ENCODE measurements around the gene CRHBP. TPM values are rescaled to one million over a fixed set of nuclear protein-coding genes. Genes with fewer than 3 reads are reported as not detected.
"Not testable (repeated sequence)": the region's sequence is repeated elsewhere in the genome, so short reads cannot be mapped to it uniquely, and the experiment has no call there.

The CRHBP gene
- total and polyA plus RNA-seq, 2 experiments from 2014 or later = not detected

DNA sequence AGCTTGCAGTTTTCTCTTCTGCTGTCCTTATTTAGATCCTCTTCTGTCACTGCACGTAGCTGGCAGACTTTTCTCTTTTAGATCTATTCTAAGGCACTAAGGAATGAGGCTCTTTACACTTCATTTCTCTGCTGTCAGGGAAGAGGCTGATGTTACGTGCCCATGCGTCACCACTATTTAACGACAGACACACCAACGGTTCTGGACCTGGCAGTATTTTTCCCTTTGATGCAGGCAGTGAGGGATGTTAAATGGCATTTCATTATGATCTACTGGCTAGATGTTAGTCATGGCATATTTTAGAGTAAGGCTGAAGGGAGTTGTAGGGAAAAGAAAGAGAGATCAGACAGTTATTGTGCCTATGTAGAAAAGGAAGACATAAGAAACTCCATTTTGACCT, 8.2 kb upstream of the CRHBP start (continued):
- TF ChIP-seq EZH2phosphoT487 (IDR thresholded peaks at IDR 0.05; ENCODE audit: unreplicated experiment) = no peak
- TF ChIP-seq ZNF331 (CRISPR knock-in tag; IDR thresholded peaks at IDR 0.05; ENCODE audit: low read depth) = no peak

DNA sequence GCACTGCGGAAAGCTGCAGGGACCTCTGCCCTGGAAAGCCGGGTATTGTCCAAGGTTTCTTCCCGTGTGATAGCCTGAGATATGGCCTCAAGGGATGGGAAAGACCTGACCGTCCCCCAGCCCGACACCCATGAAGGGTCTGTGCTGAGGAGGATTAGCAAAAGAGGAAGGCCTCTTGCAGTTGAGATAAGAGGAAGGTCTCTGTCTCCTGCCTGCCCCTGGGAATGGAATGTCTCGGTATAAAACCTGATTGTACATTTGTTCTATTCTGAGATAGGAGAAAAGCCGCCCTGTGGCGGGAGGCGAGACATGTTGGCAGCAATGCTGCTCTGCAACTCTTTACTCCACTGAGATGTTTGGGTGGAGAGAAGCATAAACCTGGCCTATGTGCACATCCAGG, 7.6 kb upstream of the CRHBP start:
- H3K4me1 ChIP-seq (ENCODE audit: insufficient read depth); ATAC-seq; H3K27me3 ChIP-seq (ENCODE audit: insufficient read depth); H3K27ac Mint-ChIP-seq; H3K4me1 Mint-ChIP-seq; H3K79me2 ChIP-seq (replicated peaks; ENCODE audit: insufficient read depth); H3K36me3 Mint-ChIP-seq (ENCODE audit: low read depth); H3K4me2 ChIP-seq; H3K4me3 ChIP-seq; H3K9me2 ChIP-seq (ENCODE audit: insufficient read depth); H3F3A ChIP-seq (replicated peaks; ENCODE audit: low read depth); H3K36me3 ChIP-seq (ENCODE audit: insufficient read depth); DNase-seq (ENCODE audit: low spot score); H3K4me3 Mint-ChIP-seq; H3K9me3 Mint-ChIP-seq; H4K20me1 ChIP-seq (replicated peaks; ENCODE audit: insufficient read depth); H3K27me3 Mint-ChIP-seq (ENCODE audit: insufficient read depth, low read depth, poor library complexity); H3K27ac ChIP-seq (ENCODE audit: low read depth): not testable (repeated sequence)
- 0 out of 2 replicates have a peak overlapping the region, but pooled peaks have one; percentile 43 for H2AFZ ChIP-seq

DNA sequence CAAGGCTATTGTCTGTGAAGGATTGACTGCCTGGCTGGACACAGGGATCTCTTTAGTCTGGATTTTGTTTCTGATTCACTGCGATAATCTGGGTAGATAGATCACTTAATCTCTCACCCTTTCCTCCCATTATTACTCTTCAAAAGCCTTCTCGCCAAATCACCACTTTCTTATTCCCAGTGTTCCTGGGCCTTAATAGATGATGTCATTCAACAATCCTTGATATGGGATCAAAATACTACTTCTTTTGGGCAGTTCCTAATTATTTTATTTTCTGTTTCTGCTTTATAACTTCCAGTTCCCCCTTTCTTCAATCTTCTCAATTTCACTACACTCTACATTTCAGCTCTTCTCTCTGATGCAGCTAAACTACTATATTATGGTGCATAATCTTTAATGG, 6.8 kb upstream of the CRHBP start:
- no peak overlapping the region for H3K4me2 ChIP-seq
- Mint-ChIP-seq H3K4me1 (no peaks in the 10 kb centered on the region), H3K9me3 (no peaks in the 10 kb centered on the region), H3K27me3 (ENCODE audit: insufficient read depth, low read depth, poor library complexity) (no peaks in the 10 kb centered on the region), H3K36me3 (ENCODE audit: low read depth) (no peaks in the 10 kb centered on the region), H3K27ac (no peak overlapping the region), H3K4me3 (no peak overlapping the region)
- no peak for TF ChIP-seq POLR2AphosphoS5 (IDR thresholded peaks at IDR 0.05; ENCODE audit: low read depth)
- no peak for TF ChIP-seq CREB1 (CRISPR knock-in tag; IDR thresholded peaks at IDR 0.05; ENCODE audit: low read depth)
- TF ChIP-seq STAT1 (IDR thresholded peaks at IDR 0.05; ENCODE audit: unreplicated experiment) = no peak
- no peak for TF ChIP-seq JUNB (IDR thresholded peaks at IDR 0.05; ENCODE audit: unreplicated experiment)
- no peak for TF ChIP-seq EZH2phosphoT487 (IDR thresholded peaks at IDR 0.05; ENCODE audit: unreplicated experiment)
- no peaks in the 10 kb centered on the region for H3K9me2 ChIP-seq (ENCODE audit: insufficient read depth)
- 0 out of 2 replicates have a peak overlapping the region, but pooled peaks have one; percentile 43 for H2AFZ ChIP-seq
- H3K4me1 ChIP-seq (ENCODE audit: insufficient read depth) = no peaks in the 10 kb centered on the region
- no peaks in the 10 kb centered on the region for H3F3A ChIP-seq (replicated peaks; ENCODE audit: low read depth)
- no peak overlapping the region for H3K4me3 ChIP-seq
- H4K20me1 ChIP-seq (replicated peaks; ENCODE audit: insufficient read depth) = no peaks in the 10 kb centered on the region
- ATAC-seq = no peak
- peaks cover 6% of the 10 kb centered on the region; the same call in 1 of the 2 replicates for H3K27me3 ChIP-seq (ENCODE audit: insufficient read depth)
- H3K36me3 ChIP-seq (ENCODE audit: insufficient read depth) = no peaks in the 10 kb centered on the region
- no peak for DNase-seq (ENCODE audit: low spot score)
- no peaks in the 10 kb centered on the region for H3K79me2 ChIP-seq (replicated peaks; ENCODE audit: insufficient read depth)
- H3K27ac ChIP-seq (ENCODE audit: low read depth) = no peak overlapping the region

DNA sequence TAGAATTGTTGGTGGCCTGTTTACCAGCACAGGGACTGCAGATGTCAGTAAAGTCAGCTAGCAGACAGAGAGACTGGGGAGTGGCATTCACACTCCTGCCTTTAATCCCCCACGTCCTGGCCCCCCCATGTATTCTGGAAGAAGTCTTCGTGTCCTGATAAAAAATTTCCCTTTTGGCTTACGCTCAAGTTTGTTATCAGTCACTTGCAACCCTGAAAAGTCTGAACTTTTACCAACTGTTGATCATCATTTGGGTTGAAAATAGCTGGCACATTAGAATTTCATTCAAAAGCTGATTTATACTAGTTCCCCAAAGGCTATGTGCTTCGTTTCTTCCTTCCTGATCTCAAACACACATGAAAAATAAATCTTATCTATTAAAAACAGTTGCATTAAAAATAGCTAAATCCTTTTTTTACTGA, 5.8 kb upstream of the CRHBP start:
- ATAC-seq = no peak
- Histone ChIP-seq H3K27me3 (ENCODE audit: insufficient read depth) (peaks cover 16% of the 10 kb centered on the region), H3K27ac (ENCODE audit: low read depth) (no peak overlapping the region), H3K4me3 (no peak overlapping the region), H4K20me1 (replicated peaks; ENCODE audit: insufficient read depth) (no peaks in the 10 kb centered on the region), H3K9me2 (ENCODE audit: insufficient read depth) (no peaks in the 10 kb centered on the region), H3K4me1 (ENCODE audit: insufficient read depth) (no peaks in the 10 kb centered on the region), H3K4me2 (no peak overlapping the region), H2AFZ (no peak overlapping the region), H3K36me3 (ENCODE audit: insufficient read depth) (no peaks in the 10 kb centered on the region), H3F3A (replicated peaks; ENCODE audit: low read depth) (no peaks in the 10 kb centered on the region), H3K79me2 (replicated peaks; ENCODE audit: insufficient read depth) (no peaks in the 10 kb centered on the region)
- Mint-ChIP-seq H3K4me3 (no peak overlapping the region), H3K27me3 (ENCODE audit: insufficient read depth, low read depth, poor library complexity) (peaks cover 7% of the 10 kb centered on the region), H3K36me3 (ENCODE audit: low read depth) (no peaks in the 10 kb centered on the region), H3K4me1 (no peaks in the 10 kb centered on the region), H3K27ac (no peak overlapping the region), H3K9me3 (no peaks in the 10 kb centered on the region)
- no peak for DNase-seq (ENCODE audit: low spot score)
- TF ChIP-seq EZH2 (IDR thresholded peaks at IDR 0.05; ENCODE audit: low read depth, unreplicated experiment) = no peak
- TF ChIP-seq ZNF331 (CRISPR knock-in tag; IDR thresholded peaks at IDR 0.05; ENCODE audit: low read depth) = no peak
- TF ChIP-seq EZH2phosphoT487 (IDR thresholded peaks at IDR 0.05; ENCODE audit: unreplicated experiment) = no peak
- TF ChIP-seq NANOG (IDR thresholded peaks at IDR 0.05; ENCODE audit: borderline replicate concordance) = no peak
- TF ChIP-seq, protein P1, sequence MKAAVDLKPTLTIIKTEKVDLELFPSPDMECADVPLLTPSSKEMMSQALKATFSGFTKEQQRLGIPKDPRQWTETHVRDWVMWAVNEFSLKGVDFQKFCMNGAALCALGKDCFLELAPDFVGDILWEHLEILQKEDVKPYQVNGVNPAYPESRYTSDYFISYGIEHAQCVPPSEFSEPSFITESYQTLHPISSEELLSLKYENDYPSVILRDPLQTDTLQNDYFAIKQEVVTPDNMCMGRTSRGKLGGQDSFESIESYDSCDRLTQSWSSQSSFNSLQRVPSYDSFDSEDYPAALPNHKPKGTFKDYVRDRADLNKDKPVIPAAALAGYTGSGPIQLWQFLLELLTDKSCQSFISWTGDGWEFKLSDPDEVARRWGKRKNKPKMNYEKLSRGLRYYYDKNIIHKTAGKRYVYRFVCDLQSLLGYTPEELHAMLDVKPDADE (IDR thresholded peaks at IDR 0.05) = no peak
- TF ChIP-seq, protein P2, sequence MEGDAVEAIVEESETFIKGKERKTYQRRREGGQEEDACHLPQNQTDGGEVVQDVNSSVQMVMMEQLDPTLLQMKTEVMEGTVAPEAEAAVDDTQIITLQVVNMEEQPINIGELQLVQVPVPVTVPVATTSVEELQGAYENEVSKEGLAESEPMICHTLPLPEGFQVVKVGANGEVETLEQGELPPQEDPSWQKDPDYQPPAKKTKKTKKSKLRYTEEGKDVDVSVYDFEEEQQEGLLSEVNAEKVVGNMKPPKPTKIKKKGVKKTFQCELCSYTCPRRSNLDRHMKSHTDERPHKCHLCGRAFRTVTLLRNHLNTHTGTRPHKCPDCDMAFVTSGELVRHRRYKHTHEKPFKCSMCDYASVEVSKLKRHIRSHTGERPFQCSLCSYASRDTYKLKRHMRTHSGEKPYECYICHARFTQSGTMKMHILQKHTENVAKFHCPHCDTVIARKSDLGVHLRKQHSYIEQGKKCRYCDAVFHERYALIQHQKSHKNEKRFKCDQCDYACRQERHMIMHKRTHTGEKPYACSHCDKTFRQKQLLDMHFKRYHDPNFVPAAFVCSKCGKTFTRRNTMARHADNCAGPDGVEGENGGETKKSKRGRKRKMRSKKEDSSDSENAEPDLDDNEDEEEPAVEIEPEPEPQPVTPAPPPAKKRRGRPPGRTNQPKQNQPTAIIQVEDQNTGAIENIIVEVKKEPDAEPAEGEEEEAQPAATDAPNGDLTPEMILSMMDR (conservative IDR thresholded peaks at IDR 0.05; ENCODE audit: low read depth in 2 of 2) = no peak
